Endothelial cell of umbilical vein (primary cell): ENCODE results near the gene EPS8. TPM values are rescaled to one million over a fixed set of nuclear protein-coding genes. Genes with fewer than 3 reads are reported as not detected.

Experiments
- BruUV-seq: library from RNA; stranded (reverse); fragments of 400-500 nt; replicated peaks from 2 replicates; lab custom pipeline; 2021; lab: Mats Ljungman, UMichigan
- CTCF ChIA-PET: fragments of 300-600, 350-600 bp; sonication (Branson Sonifier 250); formaldehyde crosslinking; loops from one replicate; lab custom pipeline; 2021; ENCODE audit warnings: antibody characterized with exemption, inconsistent platforms; lab: Charles Lee
- POLR2A ChIA-PET: fragments of 300-600, 350-600 bp; sonication (Branson Sonifier 250); formaldehyde crosslinking; loops from one replicate; lab custom pipeline; 2021; ENCODE audit warnings: antibody characterized with exemption, inconsistent platforms; lab: Charles Lee
- DNase-seq: peaks from one replicate; pipeline ENCODE4 v3.0.0-alpha.2; 2011; ENCODE audit warnings: low read depth, low spot score
- FAIRE-seq: peaks from 2 replicates; lab custom pipeline; 2011; peaks lifted over from hg19 to GRCh38; lab: Jason Lieb, UNC
- H2AFZ ChIP-seq: 2 replicates; pipeline ENCODE4 v1.6.0; 2012; ENCODE audit warnings: low read depth, low read length, control low read depth, inconsistent platforms
- H3K27ac ChIP-seq: 2 replicates; pipeline ENCODE4 v1.5.1; 2011; ENCODE audit warnings: low read depth, mild to moderate bottlenecking, control low read depth, low read length, moderate library complexity; ENCODE audit not compliant: insufficient read depth
- H3K27me3 ChIP-seq, 2 experiments: 2 replicates each; pipeline versions ENCODE4 v1.6.0 to v1.6.1; 2011; ENCODE audit warnings: low read length in 2 of 2, mixed read lengths in 1 of 2; ENCODE audit not compliant: control insufficient read depth in 2 of 2, insufficient read depth in 2 of 2
- H3K36me3 ChIP-seq, 2 experiments: 2 replicates in 1 of 2; 3 replicates in 1 of 2; pipeline ENCODE4 v1.5.1; 2011; ENCODE audit warnings: low read length in 2 of 2, mild to moderate bottlenecking in 1 of 2, moderate library complexity in 1 of 2; ENCODE audit not compliant: control insufficient read depth in 2 of 2, insufficient read depth in 2 of 2; ENCODE audit errors: extremely low read depth in 1 of 2
- H3K4me1 ChIP-seq: 3 replicates; pipeline ENCODE4 v1.5.1; 2011; ENCODE audit warnings: mild to moderate bottlenecking, low read length; ENCODE audit not compliant: control insufficient read depth, insufficient read depth; ENCODE audit errors: extremely low read depth
- H3K4me2 ChIP-seq: 2 replicates; pipeline ENCODE4 v1.6.1; 2011; ENCODE audit warnings: low read length, control low read depth, mixed read lengths; ENCODE audit not compliant: insufficient read depth
- H3K4me3 ChIP-seq, 3 experiments: fragments of 200-600 bp in 1 of 3; sonication (generic), shearing (Covaris generic) in 1 of 3; replicated peaks in 1 of 3; 2 replicates each; pipeline ENCODE4 v1.5.1; 2011 to 2016; ENCODE audit warnings: control low read depth in 3 of 3, low read length in 3 of 3, mild to moderate bottlenecking in 2 of 3, inconsistent platforms in 1 of 3, low read depth in 1 of 3, moderate library complexity in 1 of 3; ENCODE audit not compliant: insufficient read depth in 1 of 3
- H3K79me2 ChIP-seq: 2 replicates; pipeline ENCODE4 v1.6.0; 2012; ENCODE audit warnings: low read length, inconsistent platforms; ENCODE audit not compliant: control insufficient read depth, insufficient read depth
- H3K9ac ChIP-seq: replicated peaks from 2 replicates; pipeline ENCODE3; 2011; ENCODE audit warnings: low read length, control low read depth; ENCODE audit not compliant: insufficient read depth; ENCODE audit errors: extremely low read depth
- H3K9me1 ChIP-seq: replicated peaks from 3 replicates; pipeline ENCODE4 v1.6.0; 2011; ENCODE audit warnings: mild to moderate bottlenecking, low read length; ENCODE audit not compliant: control insufficient read depth, insufficient read depth; ENCODE audit errors: extremely low read depth
- H3K9me3 ChIP-seq: replicated peaks from 2 replicates; pipeline ENCODE4 v1.5.1; 2012; ENCODE audit warnings: low read length, inconsistent platforms; ENCODE audit not compliant: control insufficient read depth, insufficient read depth
- H4K20me1 ChIP-seq: replicated peaks from 2 replicates; pipeline ENCODE3; 2011; ENCODE audit warnings: mild to moderate bottlenecking, low read length; ENCODE audit not compliant: control insufficient read depth, insufficient read depth; ENCODE audit errors: extremely low read depth
- EZH2 ChIP-seq: IDR thresholded peaks from 2 replicates; pipeline ENCODE4 v1.6.1; 2012; ENCODE audit warnings: borderline replicate concordance, low read depth, mild to moderate bottlenecking, moderate library complexity, low read length, inconsistent platforms; ENCODE audit not compliant: severe bottlenecking
- FOS ChIP-seq: IDR thresholded peaks from 2 replicates; pipeline ENCODE4 v1.6.1; 2011; ENCODE audit warnings: mild to moderate bottlenecking, low read length, moderate library complexity, borderline replicate concordance; ENCODE audit not compliant: insufficient read depth
- GATA2 ChIP-seq: IDR thresholded peaks from 2 replicates; pipeline ENCODE4 v1.7.0; 2011; ENCODE audit warnings: low read depth, mild to moderate bottlenecking, moderate library complexity, mixed read lengths, low read length; ENCODE audit not compliant: insufficient read length, insufficient read depth
- JUN ChIP-seq: IDR thresholded peaks from 2 replicates; pipeline ENCODE4 v1.6.1; 2011; ENCODE audit warnings: borderline replicate concordance, low read depth; ENCODE audit not compliant: insufficient read length, insufficient read depth
- MAX ChIP-seq: IDR thresholded peaks from 2 replicates; pipeline ENCODE4 v1.6.1; 2011; ENCODE audit not compliant: insufficient read depth, insufficient read length
- MYC ChIP-seq: IDR thresholded peaks from one replicate; pipeline ENCODE4 v1.6.1; 2011; ENCODE audit warnings: mild to moderate bottlenecking, low read depth, low read length
- POLR2A ChIP-seq: IDR thresholded peaks from 2 replicates; pipeline ENCODE4 v1.6.1; 2012; ENCODE audit warnings: low read depth, mild to moderate bottlenecking, control low read depth, low read length
- POLR2AphosphoS5 ChIP-seq: IDR thresholded peaks from 2 replicates; pipeline ENCODE4 v1.6.1; 2012; ENCODE audit warnings: low read depth, mild to moderate bottlenecking, control low read depth, low read length, moderate library complexity; ENCODE audit not compliant: insufficient read depth
- dilution Hi-C: fragments of 300-500 bp; cut with MboI; formaldehyde crosslinking; loops from one replicate; pipeline ENCODE4 v1.15.0; 2019; ENCODE audit warnings: low sequenced_read_pairs; ENCODE audit not compliant: extremely low pct_ligation_motif_present
- intact Hi-C: fragments of 100-400 bp; cut with micrococcal nuclease; formaldehyde crosslinking; loops from one replicate; pipeline ENCODE4 v1.10.0; 2022
- polyA plus RNA-seq, 4 experiments: library from polyadenylated mRNA; depleted of rRNA in 3 of 4; stranded (reverse) in 3 of 4; unstranded in 1 of 4; fragments of >200 nt; gene quantifications; 2 replicates each; pipeline versions ENCODE4 v1.2.1 to v1.2.3, GENCODE V29; 2011 to 2012; ENCODE audit warnings: missing spikeins in 1 of 4
- total RNA-seq: library from RNA; stranded (reverse); gene quantifications from 2 replicates; pipeline ENCODE4 v1.2.3, GENCODE V29; 2021
- TF ChIP-seq, protein P1 (sequence below), 2 donors: IDR thresholded peaks; 1 replicate in 1 of 2; 2 replicates in 1 of 2; pipeline ENCODE4 v1.5.1; 2011; ENCODE audit warnings: low read length in 2 of 2, mild to moderate bottlenecking in 2 of 2, moderate library complexity in 2 of 2, control low read depth in 1 of 2, inconsistent platforms in 1 of 2, low read depth in 1 of 2; ENCODE audit not compliant: insufficient read depth in 1 of 2; ENCODE audit errors: extremely low read depth in 1 of 2

The EPS8 gene
- total and polyA plus RNA-seq, 2 donors (not counting 3 experiments of a cell fraction or from before 2014, with no cell fraction given), result 8.4 to 11.9 TPM

DNA sequence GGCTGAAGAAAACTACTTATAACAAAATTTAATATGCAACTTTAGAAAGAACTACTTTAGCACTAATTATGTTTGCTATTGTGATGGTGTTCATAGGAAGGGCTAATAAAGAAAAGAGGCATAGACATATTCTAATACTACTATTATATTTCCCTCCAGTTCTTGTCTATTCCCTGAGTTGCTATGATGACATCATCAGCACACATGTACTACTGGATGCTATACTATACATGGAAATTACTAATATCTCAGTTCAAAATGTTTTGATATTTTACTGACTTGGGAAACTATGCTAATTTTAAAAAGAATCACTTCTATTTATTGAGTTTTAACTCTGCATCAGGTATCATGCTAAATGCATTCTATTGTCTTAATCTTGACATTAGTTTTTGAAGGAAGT, 101.6 kb downstream of the EPS8 start:
- intact Hi-C loops, result no loop called here
- Histone ChIP-seq H3K4me2 (no peak overlapping the region), H3K9me1 (no peaks in the 10 kb centered on the region), H3K79me2 (no peaks in the 10 kb centered on the region), H3K27me3 (no peaks in the 10 kb centered on the region), H3K27ac (no peak overlapping the region), H3K9me3 (no peaks in the 10 kb centered on the region), H3K4me3 (no peak overlapping the region), H2AFZ (no peak overlapping the region), H3K36me3 (no peaks in the 10 kb centered on the region), H3K9ac (no peak overlapping the region), H3K4me1 (peaks cover 17% of the 10 kb centered on the region), H4K20me1 (no peaks in the 10 kb centered on the region)
- POLR2A ChIA-PET, result no interaction called here
- FAIRE-seq (no peak), DNase-seq (no peak)
- BruUV-seq, result no TSS peak
- dilution Hi-C loops, result no loop called here
- CTCF ChIA-PET, result no interaction called here
- TF ChIP-seq POLR2AphosphoS5 (no peak), GATA2 (no peak), POLR2A (no peak), FOS (no peak), MYC (no peak), JUN (no peak), EZH2 (no peak), MAX (no peak)
- TF ChIP-seq, protein P1, sequence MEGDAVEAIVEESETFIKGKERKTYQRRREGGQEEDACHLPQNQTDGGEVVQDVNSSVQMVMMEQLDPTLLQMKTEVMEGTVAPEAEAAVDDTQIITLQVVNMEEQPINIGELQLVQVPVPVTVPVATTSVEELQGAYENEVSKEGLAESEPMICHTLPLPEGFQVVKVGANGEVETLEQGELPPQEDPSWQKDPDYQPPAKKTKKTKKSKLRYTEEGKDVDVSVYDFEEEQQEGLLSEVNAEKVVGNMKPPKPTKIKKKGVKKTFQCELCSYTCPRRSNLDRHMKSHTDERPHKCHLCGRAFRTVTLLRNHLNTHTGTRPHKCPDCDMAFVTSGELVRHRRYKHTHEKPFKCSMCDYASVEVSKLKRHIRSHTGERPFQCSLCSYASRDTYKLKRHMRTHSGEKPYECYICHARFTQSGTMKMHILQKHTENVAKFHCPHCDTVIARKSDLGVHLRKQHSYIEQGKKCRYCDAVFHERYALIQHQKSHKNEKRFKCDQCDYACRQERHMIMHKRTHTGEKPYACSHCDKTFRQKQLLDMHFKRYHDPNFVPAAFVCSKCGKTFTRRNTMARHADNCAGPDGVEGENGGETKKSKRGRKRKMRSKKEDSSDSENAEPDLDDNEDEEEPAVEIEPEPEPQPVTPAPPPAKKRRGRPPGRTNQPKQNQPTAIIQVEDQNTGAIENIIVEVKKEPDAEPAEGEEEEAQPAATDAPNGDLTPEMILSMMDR (IDR thresholded peaks at IDR 0.05; ENCODE audit: extremely low read depth in 1 of 2, insufficient read depth in 1 of 2, low read depth in 1 of 2, low read length in 2 of 2), result no peak
